Measurements from ENCODE around the gene GLIS1.
A peak's percentile ranks its signal among the peaks of the same experiment; 100 is the strongest.
"Not testable (repeated sequence)": the region's sequence is repeated elsewhere in the genome, so short reads cannot be mapped to it uniquely, and the experiment has no call there.

GLIS1 gene

GRCh38 chr1:53763911-53764310 lies 24.9 kb upstream of the GLIS1 start:
- Histone ChIP-seq H3K4me3 (ENCODE audit: extremely low read depth, insufficient read depth, low read length, poor library complexity, severe bottlenecking) (no peak overlapping the region), H3K27ac (ENCODE audit: low read depth, low read length, severe bottlenecking) (no peak overlapping the region), H3K36me3 (ENCODE audit: control insufficient read depth, insufficient read depth, low read length) (peaks cover 8% of the 10 kb centered on the region), H3K4me1 (ENCODE audit: control insufficient read depth, insufficient read depth, low read length, poor library complexity, severe bottlenecking) (peaks cover 17% of the 10 kb centered on the region), H3K9me3 (ENCODE audit: control insufficient read depth, low read length) (peaks cover 4% of the 10 kb centered on the region)
- WGBS, 2 experiments (ENCODE audit: insufficient coverage in 2 of 2), result 95 to 96% methylated on average over 2 of the region's 2 CpGs

DNA sequence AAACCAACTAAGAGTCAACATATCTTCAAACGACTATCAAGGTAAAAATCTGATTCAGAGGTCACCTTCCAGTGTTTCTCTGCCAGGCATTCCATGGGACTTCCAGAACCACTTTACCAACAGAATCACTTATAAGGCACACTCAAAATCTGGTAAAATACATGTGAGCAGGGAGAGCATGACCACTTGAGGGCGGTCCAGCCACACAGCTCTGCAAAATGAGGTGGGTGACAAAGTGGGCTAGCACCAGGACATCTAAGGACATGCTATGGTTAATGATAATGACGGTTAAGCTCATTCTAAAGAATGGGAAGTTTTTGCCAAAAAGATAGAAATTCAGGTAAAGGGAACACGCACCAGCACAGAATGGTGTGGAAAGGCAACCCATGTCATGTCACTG lies 24.5 kb upstream of the GLIS1 start:
- no peak overlapping the region for H3K27ac ChIP-seq (ENCODE audit: low read depth, low read length, severe bottlenecking)
- 91 to 100% methylated on average over 3 to 4 of the region's 4 CpGs for WGBS, 2 experiments (ENCODE audit: insufficient coverage in 2 of 2)
- H3K9me3 ChIP-seq (ENCODE audit: control insufficient read depth, low read length), result peaks cover 4% of the 10 kb centered on the region
- H3K4me3 ChIP-seq (ENCODE audit: extremely low read depth, insufficient read depth, low read length, poor library complexity, severe bottlenecking), result no peak overlapping the region
- H3K36me3 ChIP-seq (ENCODE audit: control insufficient read depth, insufficient read depth, low read length), result peaks cover 4% of the 10 kb centered on the region
- peaks cover 17% of the 10 kb centered on the region for H3K4me1 ChIP-seq (ENCODE audit: control insufficient read depth, insufficient read depth, low read length, poor library complexity, severe bottlenecking)

- H3K9me3 ChIP-seq (ENCODE audit: control insufficient read depth, low read length); H3K4me1 ChIP-seq (ENCODE audit: control insufficient read depth, insufficient read depth, low read length, poor library complexity, severe bottlenecking); H3K27ac ChIP-seq (ENCODE audit: low read depth, low read length, severe bottlenecking); H3K36me3 ChIP-seq (ENCODE audit: control insufficient read depth, insufficient read depth, low read length); H3K4me3 ChIP-seq (ENCODE audit: extremely low read depth, insufficient read depth, low read length, poor library complexity, severe bottlenecking): not testable (repeated sequence)
- WGBS, 2 experiments (ENCODE audit: insufficient coverage in 2 of 2), result 77 to 100% methylated on average over 2 to 3 of the region's 7 CpGs
These were observed 21.5 kb upstream of the GLIS1 start for GRCh38 chr1:53760497-53760896.

DNA sequence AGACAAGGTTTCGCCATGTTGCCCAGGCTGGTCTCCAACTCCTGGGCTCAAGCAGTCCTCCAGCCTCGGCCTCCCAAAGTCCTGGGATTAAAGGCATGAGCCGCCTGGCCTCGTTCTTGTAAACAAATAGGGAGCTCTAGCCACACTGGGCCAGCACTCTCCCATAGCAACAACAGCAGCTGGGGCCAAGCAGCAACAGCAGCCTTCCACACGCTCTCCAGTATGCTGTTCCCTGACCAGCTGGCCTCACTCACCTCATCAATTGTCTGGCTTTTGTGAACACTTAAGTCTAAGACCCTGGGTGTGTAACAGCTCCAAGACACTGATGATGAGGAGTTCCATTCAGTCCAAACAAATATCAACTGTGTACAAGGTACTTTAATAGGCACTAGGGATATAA lies 16.9 kb upstream of the GLIS1 start:
- no peaks in the 10 kb centered on the region for H3K4me1 ChIP-seq (ENCODE audit: control insufficient read depth, insufficient read depth, low read length, poor library complexity, severe bottlenecking)
- WGBS, 2 experiments (ENCODE audit: insufficient coverage in 2 of 2), result 95 to 100% methylated on average over 5 of the region's 5 CpGs

GRCh38 chr1:53754484-53755312 lies 15.7 kb upstream of the GLIS1 start:
- Histone ChIP-seq H3K4me1 (ENCODE audit: control insufficient read depth, insufficient read depth, low read length, poor library complexity, severe bottlenecking) (no peaks in the 10 kb centered on the region), H3K9me3 (ENCODE audit: control insufficient read depth, low read length) (peaks cover 4% of the 10 kb centered on the region), H3K36me3 (ENCODE audit: control insufficient read depth, insufficient read depth, low read length) (no peaks in the 10 kb centered on the region), H3K27ac (ENCODE audit: low read depth, low read length, severe bottlenecking) (no peak overlapping the region), H3K4me3 (ENCODE audit: extremely low read depth, insufficient read depth, low read length, poor library complexity, severe bottlenecking) (no peak overlapping the region)
- WGBS, 2 experiments (ENCODE audit: insufficient coverage in 2 of 2), result 0 to 60% methylated on average over 2 to 5 of the region's 6 CpGs

More for the DNA sequence above, 16.9 kb upstream of the GLIS1 start:
- Histone ChIP-seq H3K9me3 (ENCODE audit: control insufficient read depth, low read length) (peaks cover 4% of the 10 kb centered on the region), H3K4me3 (ENCODE audit: extremely low read depth, insufficient read depth, low read length, poor library complexity, severe bottlenecking) (no peak overlapping the region), H3K27ac (ENCODE audit: low read depth, low read length, severe bottlenecking) (no peak overlapping the region), H3K36me3 (ENCODE audit: control insufficient read depth, insufficient read depth, low read length) (no peaks in the 10 kb centered on the region)

GRCh38 chr1:53752281-53752680 lies 13.3 kb upstream of the GLIS1 start:
- H3K27ac ChIP-seq (ENCODE audit: low read depth, low read length, severe bottlenecking), result no peak overlapping the region
- no peak overlapping the region for H3K4me3 ChIP-seq (ENCODE audit: extremely low read depth, insufficient read depth, low read length, poor library complexity, severe bottlenecking)
- WGBS, 2 experiments (ENCODE audit: insufficient coverage in 2 of 2), result 89% methylated on average over 6 of the region's 6 CpGs
- H3K36me3 ChIP-seq (ENCODE audit: control insufficient read depth, insufficient read depth, low read length), result no peaks in the 10 kb centered on the region
- H3K9me3 ChIP-seq (ENCODE audit: control insufficient read depth, low read length), result no peaks in the 10 kb centered on the region
- H3K4me1 ChIP-seq (ENCODE audit: control insufficient read depth, insufficient read depth, low read length, poor library complexity, severe bottlenecking), result no peaks in the 10 kb centered on the region

DNA sequence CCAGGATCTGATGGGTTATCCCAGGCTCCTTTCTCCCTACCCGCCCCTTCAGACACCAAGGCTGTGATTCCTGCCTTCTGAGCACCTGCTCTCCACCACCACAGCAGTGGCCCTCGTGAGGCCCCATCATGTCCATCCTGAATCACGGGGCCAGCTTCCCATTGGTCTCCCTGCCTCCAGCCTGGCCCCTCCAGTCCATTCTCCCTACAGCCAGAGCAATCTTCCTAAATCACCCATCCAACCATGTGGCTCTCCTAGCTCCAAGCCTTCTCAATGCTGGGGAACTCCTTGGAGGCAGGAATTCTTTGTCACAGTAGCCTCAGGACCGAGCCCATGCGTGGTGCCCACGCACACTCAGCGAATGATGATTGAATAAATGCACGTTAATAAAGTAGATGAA lies 8.9 kb upstream of the GLIS1 start:
- no peaks in the 10 kb centered on the region for H3K36me3 ChIP-seq (ENCODE audit: control insufficient read depth, insufficient read depth, low read length)
- H3K27ac ChIP-seq (ENCODE audit: low read depth, low read length, severe bottlenecking), result no peak overlapping the region
- H3K9me3 ChIP-seq (ENCODE audit: control insufficient read depth, low read length), result peaks cover 6% of the 10 kb centered on the region
- H3K4me3 ChIP-seq (ENCODE audit: extremely low read depth, insufficient read depth, low read length, poor library complexity, severe bottlenecking), result no peak overlapping the region
- H3K4me1 ChIP-seq (ENCODE audit: control insufficient read depth, insufficient read depth, low read length, poor library complexity, severe bottlenecking), result no peaks in the 10 kb centered on the region
- 91 to 93% methylated on average over 8 of the region's 8 CpGs for WGBS, 2 experiments (ENCODE audit: insufficient coverage in 2 of 2)

- peaks cover 33% of the 10 kb centered on the region for H3K4me1 ChIP-seq (ENCODE audit: control insufficient read depth, insufficient read depth, low read length, poor library complexity, severe bottlenecking)
- H3K36me3 ChIP-seq (ENCODE audit: control insufficient read depth, insufficient read depth, low read length), result no peaks in the 10 kb centered on the region
- no peak overlapping the region for H3K4me3 ChIP-seq (ENCODE audit: extremely low read depth, insufficient read depth, low read length, poor library complexity, severe bottlenecking)
- H3K27ac ChIP-seq (ENCODE audit: low read depth, low read length, severe bottlenecking), result no peak overlapping the region
- WGBS, 2 experiments (ENCODE audit: insufficient coverage in 2 of 2), result 45 to 79% methylated on average over 2 to 4 of the region's 8 CpGs
- peaks cover 9% of the 10 kb centered on the region for H3K9me3 ChIP-seq (ENCODE audit: control insufficient read depth, low read length)
These were observed 1.7 kb upstream of the GLIS1 start for GRCh38 chr1:53740621-53741105.

- Histone ChIP-seq H3K36me3 (ENCODE audit: control insufficient read depth, insufficient read depth, low read length) (no peaks in the 10 kb centered on the region), H3K9me3 (ENCODE audit: control insufficient read depth, low read length) (peaks cover 9% of the 10 kb centered on the region), H3K4me1 (ENCODE audit: control insufficient read depth, insufficient read depth, low read length, poor library complexity, severe bottlenecking) (peaks cover 52% of the 10 kb centered on the region), H3K4me3 (ENCODE audit: extremely low read depth, insufficient read depth, low read length, poor library complexity, severe bottlenecking) (peak overlapping the region; percentile 55), H3K27ac (ENCODE audit: low read depth, low read length, severe bottlenecking) (no peak overlapping the region)
- WGBS, 2 experiments (ENCODE audit: insufficient coverage in 2 of 2), result 3 to 5% methylated on average over 79 to 81 of the region's 101 CpGs
These were observed 507 bp downstream of the GLIS1 start for GRCh38 chr1:53738205-53739108.

- H3K9me3 ChIP-seq (ENCODE audit: control insufficient read depth, low read length), result peaks cover 2% of the 10 kb centered on the region
- peaks cover 59% of the 10 kb centered on the region for H3K4me1 ChIP-seq (ENCODE audit: control insufficient read depth, insufficient read depth, low read length, poor library complexity, severe bottlenecking)
- H3K4me3 ChIP-seq (ENCODE audit: extremely low read depth, insufficient read depth, low read length, poor library complexity, severe bottlenecking), result peak overlapping the region; percentile 55
- WGBS, 2 experiments (ENCODE audit: insufficient coverage in 2 of 2), result 1 to 4% methylated on average over 47 of the region's 58 CpGs
- no peak overlapping the region for H3K27ac ChIP-seq (ENCODE audit: low read depth, low read length, severe bottlenecking)
- no peaks in the 10 kb centered on the region for H3K36me3 ChIP-seq (ENCODE audit: control insufficient read depth, insufficient read depth, low read length)
These were observed 1.2 kb downstream of the GLIS1 start for GRCh38 chr1:53737648-53738204.
